CD8-positive, alpha-beta memory T cell (primary cell): ENCODE results near the gene DNTTIP2. TPM values are rescaled to one million over a fixed set of nuclear protein-coding genes. Genes with fewer than 3 reads are reported as not detected.
A peak's percentile ranks its signal among the peaks of the same experiment; 100 is the strongest.

Experiments
- CTCF ChIA-PET: fragments of 350-600 bp; sonication (Branson Sonifier 250); formaldehyde crosslinking; loops from one replicate; lab custom pipeline; 2021; ENCODE audit warnings: antibody characterized with exemption; lab: Charles Lee
- POLR2A ChIA-PET: fragments of 350-600 bp; sonication (Branson Sonifier 250); formaldehyde crosslinking; loops from one replicate; lab custom pipeline; 2021; ENCODE audit warnings: antibody characterized with exemption; lab: Charles Lee
- DNase-seq, 5 donors: peaks; one replicate each; pipeline versions ENCODE4 v3.0.0 to v3.0.0-alpha.2; 2020 to 2022; ENCODE audit warnings: mixed read lengths in 1 of 5
- H3K27ac ChIP-seq: one replicate; pipeline ENCODE4 v1.7.0; 2013; ENCODE audit warnings: low read depth, mild to moderate bottlenecking, low read length, moderate library complexity
- H3K27me3 ChIP-seq: 2 replicates; pipeline ENCODE4 v1.7.0; 2013; ENCODE audit warnings: low read length, mild to moderate bottlenecking; ENCODE audit not compliant: insufficient read depth, poor library complexity, severe bottlenecking
- H3K36me3 ChIP-seq: 2 replicates; pipeline ENCODE4 v1.7.0; 2013; ENCODE audit warnings: mild to moderate bottlenecking, low read length, moderate library complexity; ENCODE audit not compliant: insufficient read depth
- H3K4me1 ChIP-seq: 2 replicates; pipeline ENCODE4 v1.7.0; 2013; ENCODE audit warnings: mild to moderate bottlenecking, low read length, moderate library complexity; ENCODE audit not compliant: insufficient read depth
- H3K4me3 ChIP-seq: 2 replicates; pipeline ENCODE4 v1.7.0; 2013; ENCODE audit warnings: mild to moderate bottlenecking, low read length
- H3K9me3 ChIP-seq: 2 replicates; pipeline ENCODE4 v1.7.0; 2013; ENCODE audit warnings: mild to moderate bottlenecking, low read length
- H3K27ac Mint-ChIP-seq, 8 donors: one replicate each; pipeline ENCODE4 v1.8.0; 2020 to 2021; ENCODE audit warnings: mixed read lengths in 8 of 8, mild to moderate bottlenecking in 6 of 8, inconsistent platforms in 3 of 8, moderate library complexity in 3 of 8
- H3K27me3 Mint-ChIP-seq, 2 donors: one replicate each; pipeline ENCODE4 v1.8.0; 2020 to 2021; ENCODE audit warnings: mixed read lengths in 2 of 2, mild to moderate bottlenecking in 1 of 2, moderate library complexity in 1 of 2
- H3K36me3 Mint-ChIP-seq, 3 donors: one replicate each; pipeline ENCODE4 v1.8.0; 2020 to 2021; ENCODE audit warnings: mixed read lengths in 3 of 3, inconsistent platforms in 1 of 3, mild to moderate bottlenecking in 1 of 3
- H3K4me1 Mint-ChIP-seq, 3 donors: one replicate each; pipeline ENCODE4 v1.8.0; 2020 to 2021; ENCODE audit warnings: mixed read lengths in 3 of 3, inconsistent platforms in 1 of 3, mild to moderate bottlenecking in 1 of 3
- H3K4me3 Mint-ChIP-seq, 7 donors: one replicate each; pipeline ENCODE4 v1.8.0; 2020 to 2021; ENCODE audit warnings: mixed read lengths in 7 of 7, mild to moderate bottlenecking in 6 of 7, moderate library complexity in 4 of 7, inconsistent platforms in 2 of 7
- H3K9me3 Mint-ChIP-seq, 5 donors: one replicate each; pipeline ENCODE4 v1.8.0; 2020 to 2022; ENCODE audit warnings: mixed read lengths in 5 of 5, mild to moderate bottlenecking in 3 of 5, moderate library complexity in 2 of 5, inconsistent platforms in 1 of 5
- polyA plus RNA-seq: library from polyadenylated mRNA; unstranded; fragments of 300-500 nt; fragmentation: Illumina TruSeq; gene quantifications from one replicate; pipeline ENCODE4 v1.2.3, GENCODE V29; 2021
- total RNA-seq, 2 experiments: library from RNA; stranded (reverse); gene quantifications; one replicate each; pipeline ENCODE4 v1.2.3, GENCODE V29; 2021

The DNTTIP2 gene
- total and polyA plus RNA-seq, 3 experiments from 2014 or later = 87.5 to 109 (median 100) TPM

GRCh38 chr1:93846206-93846991, 32.6 kb downstream of the DNTTIP2 start:
- H3K36me3 ChIP-seq = no peaks in the 10 kb centered on the region
- Mint-ChIP-seq H3K27ac (peak overlapping the region; percentile 76 to 100 (median 95)), H3K4me1 (peaks cover 30 to 42% (median 34%) of the 10 kb centered on the region in 3 donors), H3K27me3 (peaks cover 0 to 10% of the 10 kb centered on the region in 2 donors), H3K9me3 (peaks cover 0 to 4% (median 3%) of the 10 kb centered on the region in 5 donors), H3K4me3 (peak overlapping the region; percentile 87 to 100 (median 95)), H3K36me3 (peaks cover 0 to 17% (median 1%) of the 10 kb centered on the region in 3 donors)
- H3K4me3 ChIP-seq = peak overlapping the region; percentile 51
- H3K9me3 ChIP-seq = no peaks in the 10 kb centered on the region
- H3K4me1 ChIP-seq = peaks cover 18% of the 10 kb centered on the region
- H3K27ac ChIP-seq = peak overlapping the region; percentile 85
- ChIA-PET CTCF (interaction anchor here (0.8 to 5.3 kb wide), 20 partner anchors 8 to 767 kb away, joined by 3 to 77 read pairs (median 4); partner anchors contain the start of genes DNTTIP2, GCLM and MTF2), POLR2A (interaction anchor here (0.5 to 1.7 kb wide), 17 partner anchors 10 to 1015 kb away, joined by 3 to 32 read pairs (median 4); partner anchors contain the start of genes CCDC18, DIPK1A, DNTTIP2 and DR1)
- no peaks in the 10 kb centered on the region for H3K27me3 ChIP-seq
- peak; percentile 74 to 91 (median 86) for DNase-seq

- Histone ChIP-seq H3K36me3 (no peaks in the 10 kb centered on the region), H3K4me3 (peak overlapping the region; percentile 51), H3K9me3 (no peaks in the 10 kb centered on the region), H3K27me3 (no peaks in the 10 kb centered on the region), H3K27ac (peak overlapping the region; percentile 85), H3K4me1 (peaks cover 18% of the 10 kb centered on the region)
- H3K4me1 Mint-ChIP-seq = peaks cover 30 to 42% (median 34%) of the 10 kb centered on the region in 3 donors
- H3K9me3 Mint-ChIP-seq = peaks cover 0 to 4% (median 3%) of the 10 kb centered on the region in 5 donors
- peaks cover 0 to 17% (median 1%) of the 10 kb centered on the region in 3 donors for H3K36me3 Mint-ChIP-seq
- peak overlapping the region; percentile 76 to 100 (median 95) for H3K27ac Mint-ChIP-seq
- peak overlapping the region; percentile 87 to 100 (median 95) for H3K4me3 Mint-ChIP-seq
- ChIA-PET CTCF (interaction anchor here (0.8 to 5.3 kb wide), 19 partner anchors 9 to 766 kb away, joined by 3 to 77 read pairs (median 4); partner anchors contain the start of genes DNTTIP2, GCLM and MTF2), POLR2A (interaction anchor here (0.6 to 1.7 kb wide), 14 partner anchors 10 to 1014 kb away, joined by 3 to 32 read pairs (median 4); partner anchors contain the start of genes DIPK1A, DNTTIP2, DR1 and GCLM)
- no peak for DNase-seq
- H3K27me3 Mint-ChIP-seq = peaks cover 0 to 10% of the 10 kb centered on the region in 2 donors
Measured at GRCh38 chr1:93845538-93846205, 33.3 kb downstream of the DNTTIP2 start.

- H3K4me1 Mint-ChIP-seq = peaks cover 24 to 35% (median 29%) of the 10 kb centered on the region in 3 donors
- H3K36me3 Mint-ChIP-seq = peaks cover 0 to 19% (median 1%) of the 10 kb centered on the region in 3 donors
- POLR2A ChIA-PET = no interaction called here
- H3K4me3 Mint-ChIP-seq = peak overlapping the region in 6 of 7 donors; percentile 15 to 78 (median 44)
- no peak overlapping the region for H3K4me3 ChIP-seq
- CTCF ChIA-PET = interaction anchor here (0.6 to 5.3 kb wide), 19 partner anchors 26 to 850 kb away, joined by 3 to 77 read pairs (median 3); partner anchors contain the start of genes ABCD3 and DNTTIP2
- no peaks in the 10 kb centered on the region for H3K36me3 ChIP-seq
- H3K9me3 Mint-ChIP-seq = peaks cover 0 to 4% (median 3%) of the 10 kb centered on the region in 5 donors
- H3K4me1 ChIP-seq = peaks cover 18% of the 10 kb centered on the region
- peaks cover 0 to 10% of the 10 kb centered on the region in 2 donors for H3K27me3 Mint-ChIP-seq
- DNase-seq = peak in 4 of 5 donors; percentile 13 to 63 (median 58)
- H3K27me3 ChIP-seq = no peaks in the 10 kb centered on the region
- no peak overlapping the region for H3K27ac ChIP-seq
- peak overlapping the region; percentile 70 to 93 (median 84) for H3K27ac Mint-ChIP-seq
- no peaks in the 10 kb centered on the region for H3K9me3 ChIP-seq
Measured at GRCh38 chr1:93844262-93845045, 34.6 kb downstream of the DNTTIP2 start.

GRCh38 chr1:93842750-93843500, 36.1 kb downstream of the DNTTIP2 start:
- H3K4me1 ChIP-seq = peaks cover 18% of the 10 kb centered on the region
- no peak overlapping the region for H3K27ac ChIP-seq
- no peaks in the 10 kb centered on the region for H3K9me3 ChIP-seq
- H3K36me3 ChIP-seq = no peaks in the 10 kb centered on the region
- POLR2A ChIA-PET = no interaction called here
- CTCF ChIA-PET = interaction anchor here (0.8 to 5.3 kb wide), 6 partner anchors 13 to 849 kb away, joined by 3 to 77 read pairs (median 8); partner anchors contain the start of gene GCLM
- Mint-ChIP-seq H3K9me3 (peaks cover 0 to 4% (median 3%) of the 10 kb centered on the region in 5 donors), H3K4me3 (peak overlapping the region in 1 of 7 donors; percentile 32), H3K36me3 (peaks cover 0 to 19% (median 1%) of the 10 kb centered on the region in 3 donors), H3K4me1 (peaks cover 20 to 28% (median 22%) of the 10 kb centered on the region in 3 donors), H3K27ac (peak overlapping the region in 2 of 8 donors; percentile 2 to 91), H3K27me3 (peaks cover 0 to 10% of the 10 kb centered on the region in 2 donors)
- no peak overlapping the region for H3K4me3 ChIP-seq
- H3K27me3 ChIP-seq = no peaks in the 10 kb centered on the region
- no peak for DNase-seq

GRCh38 chr1:93841771-93842170, 37.2 kb downstream of the DNTTIP2 start:
- peak overlapping the region in 1 of 7 donors; percentile 14 for H3K4me3 Mint-ChIP-seq
- H3K9me3 Mint-ChIP-seq = no peaks in the 10 kb centered on the region
- H3K36me3 Mint-ChIP-seq = peaks cover 5 to 9% (median 5%) of the 10 kb centered on the region in 3 donors
- H3K4me3 ChIP-seq = no peak overlapping the region
- peaks cover 18% of the 10 kb centered on the region for H3K4me1 ChIP-seq
- peaks cover 0 to 2% of the 10 kb centered on the region in 2 donors for H3K27me3 Mint-ChIP-seq
- H3K4me1 Mint-ChIP-seq = peaks cover 16 to 20% (median 20%) of the 10 kb centered on the region in 3 donors
- ChIA-PET POLR2A (no interaction called here), CTCF (interaction anchor here (3.0 to 5.3 kb wide), 2 partner anchors 68 to 211 kb away, joined by 10 to 77 read pairs; partner anchors contain the start of gene GCLM)
- no peak overlapping the region for H3K27ac ChIP-seq
- H3K27me3 ChIP-seq = no peaks in the 10 kb centered on the region
- DNase-seq = no peak
- H3K9me3 ChIP-seq = no peaks in the 10 kb centered on the region
- H3K36me3 ChIP-seq = no peaks in the 10 kb centered on the region
- H3K27ac Mint-ChIP-seq = peak overlapping the region in 1 of 8 donors; percentile 30

GRCh38 chr1:93840956-93841482, 38.0 kb downstream of the DNTTIP2 start:
- Mint-ChIP-seq H3K4me1 (peaks cover 14 to 19% (median 18%) of the 10 kb centered on the region in 3 donors), H3K9me3 (no peaks in the 10 kb centered on the region), H3K27ac (peak overlapping the region in 1 of 8 donors; percentile 47), H3K27me3 (no peaks in the 10 kb centered on the region), H3K4me3 (no peak overlapping the region), H3K36me3 (peaks cover 4 to 5% (median 5%) of the 10 kb centered on the region in 3 donors)
- Histone ChIP-seq H3K36me3 (no peaks in the 10 kb centered on the region), H3K27ac (no peak overlapping the region), H3K27me3 (no peaks in the 10 kb centered on the region), H3K4me1 (peaks cover 17% of the 10 kb centered on the region), H3K9me3 (no peaks in the 10 kb centered on the region), H3K4me3 (no peak overlapping the region)
- DNase-seq = no peak
- POLR2A ChIA-PET = no interaction called here
- CTCF ChIA-PET = interaction anchor here (3.0 kb wide), 1 partner anchor 69 kb away, joined by 10 read pairs; the partner anchor contains the start of gene GCLM
